ENCODE results near the gene HOMER3.
"Not testable (repeated sequence)": the region's sequence is repeated elsewhere in the genome, so short reads cannot be mapped to it uniquely, and the experiment has no call there.

The HOMER3 gene

DNA sequence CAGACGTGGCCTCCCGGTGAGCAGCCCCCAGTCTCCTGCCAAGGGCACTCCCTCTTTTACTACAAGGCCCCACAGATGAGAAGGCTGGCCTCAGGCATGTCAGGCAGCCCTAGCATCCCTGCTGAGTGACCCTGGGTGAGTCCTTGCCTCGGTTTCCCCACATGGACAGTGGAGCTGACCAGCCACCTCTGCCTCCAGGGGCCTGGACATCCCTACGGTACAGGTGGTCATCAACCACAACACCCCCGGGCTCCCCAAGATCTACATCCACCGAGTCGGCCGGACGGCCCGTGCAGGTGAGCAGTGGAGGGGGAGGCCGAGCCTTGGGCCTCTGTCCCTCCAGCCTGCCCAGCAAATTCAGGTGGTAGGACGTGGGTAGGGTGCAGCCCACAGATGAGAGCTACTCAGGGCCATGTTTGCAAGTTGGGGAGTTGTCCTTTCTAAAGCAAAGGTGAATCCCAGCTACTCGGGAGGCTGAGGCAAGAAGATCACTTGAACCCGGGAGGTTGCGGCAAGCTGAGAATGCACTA is 16.3 kb downstream of the HOMER3 start:
- DNase-seq (ENCODE audit: low read depth in 3 of 3, low spot score in 1 of 3): no peak

GRCh38 chr19:18922228-18922985 is 18.6 kb downstream of the HOMER3 start:
- no peak for DNase-seq (ENCODE audit: low read depth in 3 of 3, low spot score in 1 of 3)

GRCh38 chr19:18921593-18921992 is 19.4 kb downstream of the HOMER3 start:
- no peak for DNase-seq (ENCODE audit: low read depth in 3 of 3, low spot score in 1 of 3)

DNA sequence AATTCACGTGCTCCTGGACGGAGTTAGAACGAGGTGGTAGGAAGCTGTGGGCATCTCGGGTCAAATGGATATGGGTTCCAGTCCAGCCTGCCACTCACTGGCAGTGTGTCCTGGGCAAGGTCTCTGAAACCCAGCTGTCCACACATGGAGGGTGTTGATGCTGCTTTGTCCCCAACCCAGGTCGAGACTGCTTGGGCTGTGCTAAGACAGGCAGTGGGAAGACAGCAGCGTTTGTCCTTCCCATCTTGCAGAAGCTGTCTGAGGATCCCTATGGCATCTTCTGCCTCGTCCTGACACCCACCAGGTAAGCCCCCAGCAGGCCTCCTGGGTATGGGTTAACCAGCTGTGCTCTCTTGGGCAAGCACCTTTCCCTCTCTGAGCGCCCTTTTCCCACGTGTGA is 20.6 kb downstream of the HOMER3 start:
- DNase-seq (ENCODE audit: low read depth in 3 of 3, low spot score in 1 of 3): no peak

GRCh38 chr19:18919900-18920214 is 21.2 kb downstream of the HOMER3 start:
- no peak for DNase-seq (ENCODE audit: low read depth in 3 of 3, low spot score in 1 of 3)

DNA sequence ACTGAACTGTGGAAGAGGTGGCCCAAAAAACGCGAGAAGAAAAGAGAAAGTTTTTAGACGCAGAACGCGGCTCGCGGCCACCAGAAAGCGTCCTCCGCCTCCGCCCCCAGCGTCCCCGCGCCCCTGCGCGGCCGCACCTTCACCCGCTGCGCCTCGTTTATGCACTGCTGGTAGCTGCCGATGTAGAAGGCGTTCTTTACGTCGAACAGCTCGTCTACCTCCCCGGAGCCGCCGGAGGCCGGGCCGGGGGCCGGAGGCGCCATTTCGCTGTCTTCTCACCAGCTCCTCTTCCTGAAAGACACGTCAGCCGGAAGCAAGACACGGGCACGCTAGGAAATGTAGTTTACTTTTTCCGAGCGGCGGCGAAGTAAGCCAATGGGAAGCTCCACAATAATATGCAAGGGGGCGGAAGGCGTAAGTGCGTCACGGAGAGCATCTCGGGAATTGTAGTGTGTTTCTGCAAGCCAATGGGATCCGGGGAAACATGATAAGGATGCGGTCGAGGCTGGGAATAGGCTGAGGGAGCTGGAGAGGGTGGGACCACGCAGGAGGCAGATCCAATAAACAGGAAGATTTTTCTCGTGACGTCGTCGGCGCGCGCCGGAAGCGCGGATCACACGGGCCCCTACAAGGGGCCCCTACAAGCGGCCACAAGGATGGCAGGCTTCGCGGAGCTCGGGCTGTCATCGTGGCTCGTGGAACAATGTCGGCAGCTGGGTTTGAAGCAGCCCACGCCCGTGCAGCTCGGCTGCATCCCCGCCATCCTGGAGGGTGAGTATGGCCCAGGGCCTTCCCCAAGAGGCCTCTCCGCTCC is 21.7 kb downstream of the HOMER3 start, which contains the start of the genes COPE and DDX49:
TSS of gene COPE (minus strand) at position 302 of the 814 bp plus-strand sequence. CDS start at position 263, 39 bp downstream.
TSS of gene DDX49 (plus strand) at position 630 of the 814 bp plus-strand sequence. CDS start at position 657, 27 bp downstream.
- DNase-seq (ENCODE audit: low read depth in 3 of 3, low spot score in 1 of 3): peak; percentile 90 to 95 (median 91)

- not testable (repeated sequence) for DNase-seq (ENCODE audit: low read depth in 3 of 3, low spot score in 1 of 3)
Observed at GRCh38 chr19:18917593-18917992, 23.4 kb downstream of the HOMER3 start.

DNA sequence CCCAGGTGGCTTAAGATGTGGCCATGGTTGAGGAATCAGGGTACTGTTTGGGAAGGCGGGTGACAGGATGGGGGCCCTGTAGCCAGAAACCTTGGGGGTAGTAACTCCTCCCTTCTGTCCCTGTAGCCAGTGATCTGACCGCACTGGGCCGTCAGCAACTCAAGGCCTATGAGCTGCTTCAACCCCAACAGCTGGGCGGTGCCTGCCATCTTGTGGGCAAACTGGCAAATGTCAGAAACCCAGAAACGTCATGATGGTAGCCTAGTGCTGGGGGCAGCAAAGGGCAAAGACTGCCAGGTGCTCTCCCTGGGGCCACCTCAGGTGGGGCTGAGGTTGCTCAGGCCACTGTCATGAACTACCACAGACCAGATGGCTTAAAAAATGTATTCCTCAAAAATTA is 25.4 kb downstream of the HOMER3 start:
- no peak for DNase-seq (ENCODE audit: low read depth in 3 of 3, low spot score in 1 of 3)

- DNase-seq (ENCODE audit: low read depth in 3 of 3, low spot score in 1 of 3): no peak
Observed at GRCh38 chr19:18913466-18913865, 27.6 kb downstream of the HOMER3 start.

DNA sequence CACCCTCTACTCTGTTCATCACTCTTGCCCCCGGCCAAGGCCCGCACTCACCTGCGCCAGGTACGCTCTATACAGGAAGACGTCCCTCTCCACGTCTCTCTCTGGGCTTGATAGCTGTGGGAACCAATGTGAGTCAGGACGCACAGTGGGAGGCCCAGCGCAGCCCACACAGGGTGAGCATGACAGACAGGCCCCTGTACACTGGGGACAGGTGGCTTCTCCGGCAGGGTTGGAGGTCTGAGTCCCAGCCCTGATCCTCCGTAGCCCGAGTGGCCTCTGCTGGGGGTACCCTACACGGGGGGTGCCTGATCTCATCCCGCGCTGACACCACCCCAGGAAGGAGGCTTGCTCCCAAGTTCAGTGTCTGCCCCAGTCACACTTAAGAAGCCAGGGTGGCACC is 28.1 kb downstream of the HOMER3 start:
- no peak for DNase-seq (ENCODE audit: low read depth in 3 of 3, low spot score in 1 of 3)

- DNase-seq (ENCODE audit: low read depth in 3 of 3, low spot score in 1 of 3): no peak
Observed at GRCh38 chr19:18910801-18911436, 30.1 kb downstream of the HOMER3 start.

GRCh38 chr19:18910010-18910409 is 31.0 kb downstream of the HOMER3 start:
- no peak for DNase-seq (ENCODE audit: low read depth in 3 of 3, low spot score in 1 of 3)

DNA sequence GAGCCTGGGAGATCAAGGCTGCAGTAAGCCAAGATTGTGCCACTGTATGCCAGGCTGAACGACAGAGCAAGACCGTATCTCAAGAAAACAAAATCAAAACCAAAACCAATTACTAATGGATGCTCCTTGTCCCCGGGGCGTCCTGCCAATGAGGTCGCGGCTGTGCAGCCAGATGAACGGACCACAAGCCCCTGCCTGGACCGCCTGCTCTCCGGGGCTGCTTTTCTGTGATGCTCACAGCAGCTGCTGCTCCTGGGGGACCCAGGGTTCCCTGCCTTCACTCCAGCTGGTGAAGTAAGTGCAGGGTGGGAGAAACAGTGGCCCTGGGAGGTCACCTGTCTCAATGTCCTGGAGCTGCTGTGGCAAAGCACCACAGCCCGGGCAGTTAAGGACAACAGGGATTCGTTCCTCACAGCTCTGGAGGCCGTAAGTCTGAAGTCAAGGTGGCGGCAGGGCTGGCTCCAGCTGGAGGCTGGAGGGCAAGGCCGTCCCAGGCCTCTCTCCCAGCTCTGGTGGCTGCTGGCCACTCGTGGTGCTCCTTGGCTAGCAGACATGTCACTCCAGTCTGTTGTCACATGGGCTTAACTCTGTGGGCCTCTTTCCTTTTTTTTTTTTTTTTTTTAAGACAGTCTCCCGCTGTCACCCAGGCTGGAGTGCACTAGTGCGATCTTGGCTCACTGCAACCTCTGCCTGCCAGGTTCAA is 31.9 kb downstream of the HOMER3 start:
- no peak for DNase-seq (ENCODE audit: low read depth in 3 of 3, low spot score in 1 of 3)

DNA sequence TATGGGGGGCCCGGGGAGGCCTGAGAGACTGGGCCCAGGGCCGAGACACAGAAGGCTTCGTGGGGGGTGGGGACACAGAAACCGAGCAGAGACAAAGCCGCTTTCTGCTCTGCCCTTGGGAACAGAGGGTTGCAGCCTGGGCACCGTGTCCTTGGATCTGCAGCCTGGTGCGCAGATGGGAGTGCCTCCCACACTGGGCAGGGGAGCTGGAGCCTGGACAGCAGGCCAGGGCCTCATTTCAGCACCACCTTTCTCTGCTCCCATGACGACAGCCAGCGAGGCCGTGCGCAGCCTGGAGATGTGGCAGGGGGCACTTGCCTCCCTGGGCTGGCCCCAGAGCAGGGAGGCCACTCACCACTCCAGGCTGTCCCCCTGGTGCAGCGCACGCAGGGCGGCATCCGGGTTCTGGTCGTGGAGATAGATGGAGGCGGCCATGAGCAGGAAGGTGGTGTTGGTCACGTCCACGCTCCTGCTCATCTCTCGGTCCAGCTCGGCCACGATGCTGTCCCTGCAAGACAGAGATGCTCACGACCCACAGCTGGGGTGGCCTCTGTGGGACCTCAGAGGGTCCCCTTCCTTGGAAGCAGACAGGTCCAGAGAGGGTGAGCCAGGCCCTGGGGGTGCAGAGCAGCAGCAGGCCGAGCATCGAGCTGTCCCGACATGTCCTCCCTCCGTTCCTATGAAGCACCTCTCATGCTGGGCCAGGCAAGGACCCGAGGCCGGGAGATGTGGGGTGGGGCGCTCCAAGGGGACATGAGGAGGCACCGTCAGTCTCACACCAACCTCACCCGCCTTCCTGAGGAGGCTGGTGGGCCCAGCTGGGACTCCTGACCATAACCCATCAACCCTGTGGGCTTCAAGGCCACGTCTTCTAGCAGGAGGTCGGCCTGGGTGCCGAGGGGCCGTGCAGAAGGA is 34.2 kb downstream of the HOMER3 start:
- no peak for DNase-seq (ENCODE audit: low read depth in 3 of 3, low spot score in 1 of 3)

DNA sequence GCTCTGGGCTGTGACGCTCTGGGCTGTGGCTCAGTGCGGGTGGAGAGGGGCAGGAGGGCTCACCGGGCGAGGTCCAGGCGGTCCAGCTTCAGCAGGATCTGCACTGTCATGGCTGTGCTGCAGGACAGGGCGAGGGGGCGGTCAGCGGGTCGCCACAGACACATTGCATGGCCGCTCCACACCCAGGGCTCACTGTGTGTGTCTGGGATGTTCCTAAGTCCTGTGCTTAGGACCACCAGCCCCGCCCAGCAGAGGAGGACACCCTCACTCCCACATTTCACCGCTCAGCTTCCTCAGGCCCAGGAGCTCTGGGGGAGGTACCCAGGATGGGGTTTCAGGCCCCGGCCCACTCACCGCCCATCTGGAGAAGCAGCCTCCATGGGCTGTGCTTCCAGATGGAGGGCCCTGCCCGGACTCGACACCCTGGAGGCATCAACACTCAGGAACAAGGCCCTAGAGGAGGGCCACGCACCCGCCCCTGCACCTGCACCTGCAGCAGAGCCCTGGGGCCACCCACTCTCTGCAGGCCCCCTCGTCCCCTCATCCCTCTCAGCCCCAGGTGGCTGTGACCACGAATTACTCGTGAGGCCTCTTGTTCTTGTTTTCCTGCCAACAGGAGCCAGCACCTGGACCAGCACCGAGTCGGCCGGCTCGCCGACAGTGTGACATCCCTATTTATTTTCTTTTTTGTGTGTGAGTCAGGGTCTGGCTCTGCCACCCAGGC is 35.3 kb downstream of the HOMER3 start:
- no peak for DNase-seq (ENCODE audit: low read depth in 3 of 3, low spot score in 1 of 3)

DNA sequence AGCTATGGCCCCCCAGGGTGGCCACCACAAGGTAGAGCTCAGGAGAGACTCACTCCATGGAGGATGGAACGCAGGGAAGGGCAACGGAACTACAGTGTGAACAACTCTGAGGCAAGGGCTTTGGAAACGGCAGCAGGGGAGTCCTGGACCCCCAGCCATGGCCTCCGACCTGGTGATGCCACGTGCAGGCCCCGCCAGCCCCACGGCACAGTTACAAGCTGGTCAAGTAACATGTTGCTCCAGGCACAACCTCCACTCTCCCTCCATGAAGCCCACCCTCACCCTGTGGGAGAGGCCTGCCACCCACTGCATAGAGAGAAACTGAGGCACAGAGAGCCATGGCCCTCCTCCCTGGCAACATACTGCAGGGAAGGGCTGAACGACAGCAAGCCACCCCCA is 36.0 kb downstream of the HOMER3 start:
- DNase-seq (ENCODE audit: low read depth in 3 of 3, low spot score in 1 of 3): no peak

DNA sequence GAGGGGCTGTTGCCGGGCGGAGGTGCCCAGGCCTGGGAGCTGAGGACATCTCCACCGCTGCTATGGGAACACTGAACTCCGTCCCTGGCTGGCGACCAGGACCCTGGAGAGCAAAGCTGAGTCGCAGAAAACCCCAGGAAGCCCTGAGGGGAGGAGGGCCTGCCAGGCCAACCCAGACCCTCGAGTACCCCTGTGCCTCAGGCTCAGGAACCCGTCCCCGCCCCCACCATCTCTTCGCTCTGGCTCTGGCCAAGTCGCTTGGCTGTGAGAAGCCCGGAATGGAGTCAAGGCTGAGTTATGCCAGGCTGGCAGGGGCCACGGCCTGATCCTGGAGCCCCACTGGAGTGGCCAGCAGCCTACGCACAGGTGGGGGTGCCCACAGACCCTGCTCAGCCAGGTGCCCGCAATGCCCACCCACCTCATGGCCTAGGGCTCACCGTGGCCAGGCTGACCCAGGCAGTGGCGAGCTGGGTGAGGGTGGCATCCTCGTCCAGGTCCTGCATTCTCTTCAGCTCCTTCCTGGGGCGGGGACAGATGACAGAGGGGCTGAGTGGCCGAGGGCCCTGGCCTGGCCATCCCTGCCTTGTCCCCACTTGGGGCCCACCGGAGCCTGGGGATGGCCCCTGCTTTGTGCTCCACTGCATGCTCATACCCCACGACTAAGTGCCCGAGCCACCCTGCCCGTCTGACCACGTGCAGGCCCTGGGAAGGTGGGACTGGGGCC is 36.5 kb downstream of the HOMER3 start:
- DNase-seq (ENCODE audit: low read depth in 3 of 3, low spot score in 1 of 3): no peak

GRCh38 chr19:18903156-18904037 is 37.6 kb downstream of the HOMER3 start:
- no peak for DNase-seq (ENCODE audit: low read depth in 3 of 3, low spot score in 1 of 3)

All from stimulated activated CD4-positive, alpha-beta T cell treated with anti-CD3 and anti-CD28 coated beads, TNF-alpha, amount 100 ng/mL, for 1 hour (primary cell).